B cell (primary cell): ENCODE measurements around the gene ATP10B. TPM values are rescaled to one million over a fixed set of nuclear protein-coding genes. Genes with fewer than 3 reads are reported as not detected.

Experiments used
- ATAC-seq: fragments of 200-7000 bp; cut with Tn5 transposase; one replicate; pipeline ENCODE4 v1.10.0; 2021; ENCODE audit warnings: low read depth, mild to moderate bottlenecking, moderate number of reproducible peaks, moderate library complexity
- CTCF ChIA-PET: fragments of 350-600 bp; sonication (Branson Sonifier 250); formaldehyde crosslinking; loops from one replicate; lab custom pipeline; 2021; ENCODE audit warnings: antibody characterized with exemption, inconsistent platforms; lab: Charles Lee
- POLR2A ChIA-PET: fragments of 350-600 bp; sonication (Branson Sonifier 250); formaldehyde crosslinking; loops from one replicate; lab custom pipeline; 2021; ENCODE audit warnings: antibody characterized with exemption; lab: Charles Lee
- DNase-seq: peaks from one replicate; pipeline ENCODE4 v3.0.0; 2013
- H2AFZ ChIP-seq: 2 replicates; pipeline ENCODE4 v1.6.1; 2012; ENCODE audit warnings: mild to moderate bottlenecking, low read depth, low read length; ENCODE audit not compliant: insufficient read depth, poor library complexity, severe bottlenecking
- H3K27ac ChIP-seq, 2 donors: 1 replicate in 1 of 2; 2 replicates in 1 of 2; pipeline ENCODE4 v1.5.1; 2012 to 2013; ENCODE audit warnings: low read length in 2 of 2, mild to moderate bottlenecking in 2 of 2, moderate library complexity in 1 of 2
- H3K27me3 ChIP-seq, 4 experiments: fragments of 200-600 bp in 1 of 4; sonication (generic) in 1 of 4; replicated peaks in 1 of 4; 1 replicate in 2 of 4; 2 replicates in 2 of 4; pipeline versions ENCODE4 v1.6.1 to v1.7.0; 2013 to 2016; ENCODE audit warnings: low read length in 3 of 4, mild to moderate bottlenecking in 2 of 4, mixed read lengths in 1 of 4, moderate library complexity in 1 of 4; ENCODE audit not compliant: insufficient read depth in 4 of 4, control insufficient read depth in 3 of 4; ENCODE audit errors: control extremely low read depth in 1 of 4
- H3K36me3 ChIP-seq, 2 experiments: replicated peaks in 1 of 2; 1 replicate in 1 of 2; 2 replicates in 1 of 2; pipeline versions ENCODE4 v1.6.1 to v1.7.1; 2013; ENCODE audit warnings: low read length in 1 of 2; ENCODE audit not compliant: insufficient read depth in 2 of 2, control insufficient read depth in 1 of 2; ENCODE audit errors: control extremely low read depth in 1 of 2, extremely low read depth in 1 of 2
- H3K4me1 ChIP-seq, 2 donors: fragments of 200-600 bp in 1 of 2; sonication (generic) in 1 of 2; 1 replicate in 1 of 2; 2 replicates in 1 of 2; pipeline versions ENCODE4 v1.5.1 to v1.6.1; 2013 to 2017; ENCODE audit warnings: low read length in 2 of 2; ENCODE audit not compliant: control insufficient read depth in 2 of 2, insufficient read depth in 2 of 2
- H3K4me2 ChIP-seq: replicated peaks from 2 replicates; pipeline ENCODE3; 2012; ENCODE audit warnings: mild to moderate bottlenecking, low read depth, low read length; ENCODE audit not compliant: poor library complexity, severe bottlenecking
- H3K4me3 ChIP-seq, 5 experiments: fragments of 200-600 bp in 1 of 5; sonication (generic) in 1 of 5; 1 replicate in 3 of 5; 2 replicates in 2 of 5; pipeline versions ENCODE4 v1.5.1 to v1.7.0; 2011 to 2016; ENCODE audit warnings: low read length in 4 of 5, mild to moderate bottlenecking in 4 of 5, low read depth in 2 of 5, control low read depth in 1 of 5, moderate library complexity in 1 of 5; ENCODE audit not compliant: insufficient read depth in 1 of 5; ENCODE audit errors: control extremely low read depth in 1 of 5, extremely low read depth in 1 of 5
- H3K79me2 ChIP-seq: fragments of 200-600 bp; sonication (generic); one replicate; pipeline ENCODE4 v1.6.0; 2016; ENCODE audit warnings: low read length; ENCODE audit not compliant: control insufficient read depth, insufficient read depth
- H3K9ac ChIP-seq: fragments of 200-600 bp; sonication (generic); 2 replicates; pipeline ENCODE4 v1.6.1; 2017; ENCODE audit warnings: mild to moderate bottlenecking, low read length, moderate library complexity
- H3K9me3 ChIP-seq, 3 donors: one replicate each; pipeline versions ENCODE4 v1.6.1 to v1.7.1; 2013; ENCODE audit warnings: low read length in 2 of 3; ENCODE audit not compliant: control insufficient read depth in 2 of 3, insufficient read depth in 1 of 3; ENCODE audit errors: control extremely low read depth in 1 of 3
- H4K20me1 ChIP-seq: 2 replicates; pipeline ENCODE4 v1.6.0; 2012; ENCODE audit warnings: mild to moderate bottlenecking, low read length; ENCODE audit not compliant: insufficient read depth, control insufficient read depth, poor library complexity, severe bottlenecking
- H3K27ac Mint-ChIP-seq: one replicate; pipeline ENCODE4 v1.8.0; 2021; ENCODE audit warnings: mixed read lengths
- H3K27me3 Mint-ChIP-seq: one replicate; pipeline ENCODE4 v1.8.0; 2021; ENCODE audit warnings: mixed read lengths
- H3K4me1 Mint-ChIP-seq: one replicate; pipeline ENCODE4 v1.8.0; 2021; ENCODE audit warnings: mixed read lengths
- H3K4me3 Mint-ChIP-seq: one replicate; pipeline ENCODE4 v1.8.0; 2021; ENCODE audit warnings: mixed read lengths
- H3K9me3 Mint-ChIP-seq: one replicate; pipeline ENCODE4 v1.8.0; 2022; ENCODE audit warnings: mixed read lengths; ENCODE audit not compliant: insufficient read depth
- EZH2 ChIP-seq: IDR thresholded peaks from 2 replicates; pipeline ENCODE4 v1.6.1; 2012; ENCODE audit warnings: borderline replicate concordance, low read depth, mild to moderate bottlenecking, moderate library complexity, low read length; ENCODE audit not compliant: insufficient read depth, poor library complexity, severe bottlenecking
- WGBS: methylation state at CpG from one replicate; pipeline ENCODE4 v1.1.5; 2013; ENCODE audit warnings: missing lambda C conversion rate; ENCODE audit not compliant: insufficient coverage; 5-methylcytosine and 5-hydroxymethylcytosine counted together
- intact Hi-C: fragments of 100-400 bp; cut with micrococcal nuclease; formaldehyde crosslinking; loops from one replicate; pipeline ENCODE4 v1.10.0; 2022
- polyA plus RNA-seq: library from polyadenylated mRNA; depleted of rRNA; stranded (reverse); fragments of >200 nt; gene quantifications from 2 replicates; pipeline ENCODE4 v1.2.3, GENCODE V29; 2012
- total RNA-seq, 2 donors: library from RNA; stranded (reverse); fragments of 120-200 nt in 1 of 2; gene quantifications; 1 replicate in 1 of 2; 2 replicates in 1 of 2; pipeline versions ENCODE4 v1.2.3 to v1.2.4, GENCODE V29; 2013 to 2022
- TF ChIP-seq, protein P1 (sequence below): fragments of 200-600 bp; IDR thresholded peaks from one replicate; pipeline ENCODE4 v1.8.0; 2022; ENCODE audit warnings: antibody characterized with exemption, mild to moderate bottlenecking

Gene ATP10B
- total and polyA plus RNA-seq, 2 donors (not counting 1 experiment from before 2014, with no cell fraction given), result not detected

DNA sequence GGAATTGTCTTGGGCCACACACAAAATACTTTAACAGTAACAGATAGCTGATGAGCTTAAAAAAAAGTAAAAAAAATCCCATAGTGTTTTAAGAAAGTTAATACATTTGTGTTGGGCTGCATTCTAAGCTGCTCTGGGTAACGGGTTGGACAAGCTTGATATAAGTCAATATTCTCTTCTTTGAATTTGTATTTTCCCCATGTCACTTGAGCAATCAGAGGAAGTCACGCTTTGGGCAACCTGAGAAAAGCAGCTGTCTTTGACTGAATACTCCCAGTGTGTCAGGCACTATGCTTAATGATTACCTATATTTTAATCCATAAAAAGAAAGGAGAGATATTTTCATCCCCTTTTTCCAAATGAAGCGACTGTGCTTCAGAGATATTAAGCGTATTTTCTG is 84.9 kb downstream of the ATP10B start:
- H3K27ac ChIP-seq, result no peak overlapping the region
- no peaks in the 10 kb centered on the region for H3K36me3 ChIP-seq
- H3K4me3 ChIP-seq, result no peak overlapping the region
- CTCF ChIA-PET, result no interaction called here
- ATAC-seq, result no peak
- 83% methylated on average over 2 of the region's 4 CpGs for WGBS
- H3K9ac ChIP-seq, result no peak overlapping the region
- intact Hi-C loops, result no loop called here
- Mint-ChIP-seq H3K27me3 (peaks cover 4% of the 10 kb centered on the region), H3K27ac (no peak overlapping the region), H3K4me3 (no peak overlapping the region), H3K4me1 (no peaks in the 10 kb centered on the region), H3K9me3 (no peaks in the 10 kb centered on the region)
- no peak for TF ChIP-seq EZH2
- TF ChIP-seq, protein P1, sequence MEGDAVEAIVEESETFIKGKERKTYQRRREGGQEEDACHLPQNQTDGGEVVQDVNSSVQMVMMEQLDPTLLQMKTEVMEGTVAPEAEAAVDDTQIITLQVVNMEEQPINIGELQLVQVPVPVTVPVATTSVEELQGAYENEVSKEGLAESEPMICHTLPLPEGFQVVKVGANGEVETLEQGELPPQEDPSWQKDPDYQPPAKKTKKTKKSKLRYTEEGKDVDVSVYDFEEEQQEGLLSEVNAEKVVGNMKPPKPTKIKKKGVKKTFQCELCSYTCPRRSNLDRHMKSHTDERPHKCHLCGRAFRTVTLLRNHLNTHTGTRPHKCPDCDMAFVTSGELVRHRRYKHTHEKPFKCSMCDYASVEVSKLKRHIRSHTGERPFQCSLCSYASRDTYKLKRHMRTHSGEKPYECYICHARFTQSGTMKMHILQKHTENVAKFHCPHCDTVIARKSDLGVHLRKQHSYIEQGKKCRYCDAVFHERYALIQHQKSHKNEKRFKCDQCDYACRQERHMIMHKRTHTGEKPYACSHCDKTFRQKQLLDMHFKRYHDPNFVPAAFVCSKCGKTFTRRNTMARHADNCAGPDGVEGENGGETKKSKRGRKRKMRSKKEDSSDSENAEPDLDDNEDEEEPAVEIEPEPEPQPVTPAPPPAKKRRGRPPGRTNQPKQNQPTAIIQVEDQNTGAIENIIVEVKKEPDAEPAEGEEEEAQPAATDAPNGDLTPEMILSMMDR, result no peak
- no peaks in the 10 kb centered on the region for H3K9me3 ChIP-seq
- no peaks in the 10 kb centered on the region for H3K4me1 ChIP-seq
- H3K4me2 ChIP-seq, result no peak overlapping the region
- H3K27me3 ChIP-seq, result no peaks in the 10 kb centered on the region
- H3K79me2 ChIP-seq, result no peaks in the 10 kb centered on the region
- no peaks in the 10 kb centered on the region for H4K20me1 ChIP-seq
- DNase-seq, result no peak
- H2AFZ ChIP-seq, result no peak overlapping the region
- POLR2A ChIA-PET, result no interaction called here

DNA sequence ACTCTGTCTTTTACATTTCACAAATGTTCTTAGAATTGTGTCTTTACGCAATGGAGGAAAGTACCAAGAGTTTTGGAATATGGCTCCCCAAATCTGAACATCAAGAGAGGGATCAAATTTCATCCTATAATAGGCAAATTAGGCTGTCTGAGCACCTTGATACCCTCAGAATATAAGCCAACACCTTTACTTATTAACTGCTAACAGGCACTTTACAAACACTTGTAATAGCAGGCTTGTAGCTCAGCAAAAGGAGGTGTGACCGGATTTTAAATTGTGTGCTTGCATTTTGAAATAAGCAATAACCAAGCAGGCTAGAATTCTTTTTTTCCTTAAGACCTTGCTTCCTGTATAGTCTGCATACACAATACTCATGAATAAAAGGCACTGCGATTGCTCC is 92.0 kb downstream of the ATP10B start:
- no peak overlapping the region for H3K27ac ChIP-seq
- TF ChIP-seq EZH2, result no peak
- TF ChIP-seq, protein P1, result no peak
- no peak overlapping the region for H3K4me3 Mint-ChIP-seq
- H2AFZ ChIP-seq, result no peak overlapping the region
- no peaks in the 10 kb centered on the region for H3K4me1 Mint-ChIP-seq
- WGBS, result no CpG with 5 or more reads among the region's 3 CpGs
- no peaks in the 10 kb centered on the region for H3K36me3 ChIP-seq
- CTCF ChIA-PET, result no interaction called here
- H3K4me2 ChIP-seq, result no peak overlapping the region
- no peak overlapping the region for H3K27ac Mint-ChIP-seq
- POLR2A ChIA-PET, result no interaction called here
- H3K4me3 ChIP-seq, result no peak overlapping the region
- peaks cover 14% of the 10 kb centered on the region for H3K27me3 Mint-ChIP-seq
- no peaks in the 10 kb centered on the region for H4K20me1 ChIP-seq
- H3K9ac ChIP-seq, result no peak overlapping the region
- no peak for DNase-seq
- H3K4me1 ChIP-seq, result no peaks in the 10 kb centered on the region
- no peak for ATAC-seq
- no peaks in the 10 kb centered on the region for H3K79me2 ChIP-seq
- intact Hi-C loops, result no loop called here
- no peaks in the 10 kb centered on the region for H3K9me3 Mint-ChIP-seq
- H3K9me3 ChIP-seq, result no peaks in the 10 kb centered on the region
- H3K27me3 ChIP-seq, result no peaks in the 10 kb centered on the region
